Measurements from ENCODE around the gene TUSC2. TPM values are rescaled to one million over a fixed set of nuclear protein-coding genes. Genes with fewer than 3 reads are reported as not detected.

TUSC2 gene
- total RNA-seq, 1 donor from 2014 or later = 11.8 TPM

DNA sequence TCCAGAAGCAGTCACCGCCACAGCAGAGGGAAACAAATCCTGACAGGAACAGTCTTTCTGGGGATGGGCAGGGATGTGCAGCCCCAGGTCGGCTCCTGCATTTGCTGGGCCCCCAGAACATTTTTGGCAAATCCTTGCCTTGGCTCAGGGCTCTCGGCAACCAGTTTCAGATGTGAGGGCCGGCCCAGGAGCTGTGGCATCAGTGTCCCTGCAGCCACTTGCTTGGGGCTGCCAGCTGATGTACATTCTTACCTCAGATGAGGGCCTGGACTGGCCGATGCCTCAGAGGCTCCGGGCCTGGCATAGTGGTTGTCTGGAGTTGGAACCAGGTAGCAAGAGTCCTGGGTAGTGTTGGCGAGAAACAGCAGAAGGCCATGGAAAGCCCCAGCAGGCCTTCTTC is 26.8 kb upstream of the TUSC2 start:
- intact Hi-C loops (cut with DNase I) = loop anchor here (5.0 kb wide), 1 partner anchor 192 kb away; no protein-coding TSS in a partner anchor
- peaks cover 0 to 23% of the 10 kb centered on the region in 2 donors for H3K36me3 ChIP-seq
- DNase-seq (ENCODE audit: extremely low spot score in 2 of 2) = no peak

GRCh38 chr3:50354186-50354764 is 26.3 kb upstream of the TUSC2 start:
- intact Hi-C loops (cut with DNase I) = no loop called here
- TF ChIP-seq POLR2AphosphoS5 (IDR thresholded peaks at IDR 0.05; ENCODE audit: insufficient read depth in 1 of 2, low read depth in 1 of 2) (no peak), POLR2A (IDR thresholded peaks at IDR 0.05) (no peak)
- TF ChIP-seq, protein P1, sequence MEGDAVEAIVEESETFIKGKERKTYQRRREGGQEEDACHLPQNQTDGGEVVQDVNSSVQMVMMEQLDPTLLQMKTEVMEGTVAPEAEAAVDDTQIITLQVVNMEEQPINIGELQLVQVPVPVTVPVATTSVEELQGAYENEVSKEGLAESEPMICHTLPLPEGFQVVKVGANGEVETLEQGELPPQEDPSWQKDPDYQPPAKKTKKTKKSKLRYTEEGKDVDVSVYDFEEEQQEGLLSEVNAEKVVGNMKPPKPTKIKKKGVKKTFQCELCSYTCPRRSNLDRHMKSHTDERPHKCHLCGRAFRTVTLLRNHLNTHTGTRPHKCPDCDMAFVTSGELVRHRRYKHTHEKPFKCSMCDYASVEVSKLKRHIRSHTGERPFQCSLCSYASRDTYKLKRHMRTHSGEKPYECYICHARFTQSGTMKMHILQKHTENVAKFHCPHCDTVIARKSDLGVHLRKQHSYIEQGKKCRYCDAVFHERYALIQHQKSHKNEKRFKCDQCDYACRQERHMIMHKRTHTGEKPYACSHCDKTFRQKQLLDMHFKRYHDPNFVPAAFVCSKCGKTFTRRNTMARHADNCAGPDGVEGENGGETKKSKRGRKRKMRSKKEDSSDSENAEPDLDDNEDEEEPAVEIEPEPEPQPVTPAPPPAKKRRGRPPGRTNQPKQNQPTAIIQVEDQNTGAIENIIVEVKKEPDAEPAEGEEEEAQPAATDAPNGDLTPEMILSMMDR (IDR thresholded peaks at IDR 0.05) = no peak
- no peaks in the 10 kb centered on the region for H3K27me3 ChIP-seq
- H3K4me3 ChIP-seq = no peak overlapping the region
- DNase-seq (ENCODE audit: extremely low spot score in 2 of 2) = no peak
- H3K9me3 ChIP-seq = no peaks in the 10 kb centered on the region
- H3K36me3 ChIP-seq = peaks cover 0 to 23% of the 10 kb centered on the region in 2 donors
- peaks cover 65% of the 10 kb centered on the region for H3K4me1 ChIP-seq
- H3K27ac ChIP-seq = no peak overlapping the region

More for the DNA sequence above, 26.8 kb upstream of the TUSC2 start:
- Histone ChIP-seq H3K27ac (no peak overlapping the region), H3K27me3 (no peaks in the 10 kb centered on the region), H3K9me3 (no peaks in the 10 kb centered on the region), H3K4me3 (no peak overlapping the region), H3K4me1 (peaks cover 61% of the 10 kb centered on the region)
- no peak for TF ChIP-seq POLR2A (IDR thresholded peaks at IDR 0.05)
- TF ChIP-seq, protein P1 (IDR thresholded peaks at IDR 0.05) = no peak

GRCh38 chr3:50353245-50354004 is 25.4 kb upstream of the TUSC2 start:
- Histone ChIP-seq H3K27ac (no peak overlapping the region), H3K27me3 (no peaks in the 10 kb centered on the region), H3K36me3 (peaks cover 0 to 26% of the 10 kb centered on the region in 2 donors), H3K9me3 (no peaks in the 10 kb centered on the region), H3K4me1 (peaks cover 64% of the 10 kb centered on the region), H3K4me3 (no peak overlapping the region)
- intact Hi-C loops (cut with DNase I) = no loop called here
- no peak for DNase-seq (ENCODE audit: extremely low spot score in 2 of 2)
- TF ChIP-seq, protein P1 (IDR thresholded peaks at IDR 0.05) = no peak

- H3K9me3 ChIP-seq = no peaks in the 10 kb centered on the region
- peaks cover 58% of the 10 kb centered on the region for H3K4me1 ChIP-seq
- no peak overlapping the region for H3K27ac ChIP-seq
- H3K27me3 ChIP-seq = no peaks in the 10 kb centered on the region
- no peak overlapping the region for H3K4me3 ChIP-seq
- no peak for DNase-seq (ENCODE audit: extremely low spot score in 2 of 2)
- peaks cover 0 to 31% of the 10 kb centered on the region in 2 donors for H3K36me3 ChIP-seq
- TF ChIP-seq POLR2AphosphoS5 (IDR thresholded peaks at IDR 0.05; ENCODE audit: insufficient read depth in 1 of 2, low read depth in 1 of 2) (no peak), POLR2A (IDR thresholded peaks at IDR 0.05) (no peak)
- TF ChIP-seq, protein P1 (IDR thresholded peaks at IDR 0.05) = no peak
- intact Hi-C loops (cut with DNase I) = no loop called here
Observed at GRCh38 chr3:50352781-50353180, 24.8 kb upstream of the TUSC2 start.

DNA sequence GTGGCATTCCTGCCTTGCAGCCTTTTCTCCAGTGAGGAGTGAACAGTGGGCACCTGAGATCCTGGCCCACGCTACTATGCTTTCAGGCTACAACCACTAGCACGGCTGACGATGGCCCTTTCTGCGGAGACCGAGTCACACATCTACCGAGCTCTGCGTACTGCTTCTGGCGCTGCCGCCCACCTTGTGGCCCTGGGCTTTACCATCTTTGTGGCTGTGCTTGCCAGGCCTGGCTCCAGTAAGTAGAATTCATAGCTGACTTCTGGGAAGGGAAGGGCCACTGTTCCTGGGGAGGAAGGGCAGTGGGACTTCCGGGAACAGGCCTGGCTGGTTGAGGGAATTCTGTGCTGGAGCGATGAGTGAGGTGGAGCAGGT is 23.3 kb upstream of the TUSC2 start:
- Histone ChIP-seq H3K4me1 (peaks cover 43% of the 10 kb centered on the region), H3K36me3 (peaks cover 0 to 31% of the 10 kb centered on the region in 2 donors), H3K9me3 (no peaks in the 10 kb centered on the region), H3K27ac (peak overlapping the region; percentile 90), H3K27me3 (no peaks in the 10 kb centered on the region), H3K4me3 (peak overlapping the region; percentile 59 to 60)
- no peak for DNase-seq (ENCODE audit: extremely low spot score in 2 of 2)
- TF ChIP-seq, protein P1 (IDR thresholded peaks at IDR 0.05) = no peak
- TF ChIP-seq POLR2AphosphoS5 (IDR thresholded peaks at IDR 0.05; ENCODE audit: insufficient read depth in 1 of 2, low read depth in 1 of 2) (no peak), POLR2A (IDR thresholded peaks at IDR 0.05) (no peak)
- intact Hi-C loops (cut with DNase I) = no loop called here
